ENCODE data around the gene CTNNBL1.

- TF ChIP-seq ZNF114 (CRISPR knock-in tag; IDR thresholded peaks at IDR 0.05) (no peak), CTCF (conservative IDR thresholded peaks at IDR 0.05; ENCODE audit: low read depth in 2 of 2) (no peak), REST (IDR thresholded peaks at IDR 0.05; ENCODE audit: unreplicated experiment) (no peak), STAT1 (IDR thresholded peaks at IDR 0.05; ENCODE audit: unreplicated experiment) (no peak), EZH2 (IDR thresholded peaks at IDR 0.05; ENCODE audit: low read depth, unreplicated experiment) (no peak)
Observed at GRCh38 chr20:37917461-37917860, 223.6 kb downstream of the CTNNBL1 start.

All from GM23338 (cell line).